ENCODE results near the gene SH3BP5. TPM values are rescaled to one million over a fixed set of nuclear protein-coding genes. Genes with fewer than 3 reads are reported as not detected.

Gene SH3BP5
- total RNA-seq, 1 donor from 2014 or later, result 41.1 TPM

DNA sequence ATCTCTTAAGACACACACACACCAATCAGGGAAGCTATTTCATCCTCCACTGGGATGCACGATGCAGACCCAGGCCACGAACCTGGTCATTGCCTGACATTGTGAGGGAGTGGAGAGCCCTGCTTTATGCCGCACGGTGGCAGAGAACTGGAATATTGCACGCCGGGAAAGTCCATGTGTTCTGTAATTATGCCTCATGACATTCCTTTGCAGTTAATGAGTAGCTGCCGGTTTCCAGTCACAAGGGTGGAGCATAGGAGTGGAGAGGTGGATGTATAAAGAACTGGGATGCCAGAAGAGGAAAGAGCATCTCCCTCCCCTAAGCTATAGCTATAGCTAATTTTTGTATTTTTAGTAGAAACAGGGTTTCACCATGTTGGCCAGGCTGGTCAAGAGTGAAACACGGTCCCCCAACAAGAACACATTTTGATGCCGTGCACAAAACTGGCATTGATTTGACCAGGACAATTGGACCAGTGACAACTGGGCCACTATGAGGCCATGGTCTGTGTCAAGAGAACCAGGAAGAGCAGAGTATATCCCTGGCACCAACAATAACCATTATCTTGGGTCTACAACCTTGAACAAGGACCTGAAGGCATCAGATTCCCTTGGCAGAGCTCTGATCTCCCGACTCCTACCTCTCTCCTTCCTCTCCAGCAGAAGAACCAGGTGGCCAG lies 51.4 kb downstream of the SH3BP5 start:
- no peak overlapping the region for H3K4me3 Mint-ChIP-seq (ENCODE audit: unreplicated experiment)
- DNase-seq (ENCODE audit: low spot score), result no peak
- TF ChIP-seq, protein P1, sequence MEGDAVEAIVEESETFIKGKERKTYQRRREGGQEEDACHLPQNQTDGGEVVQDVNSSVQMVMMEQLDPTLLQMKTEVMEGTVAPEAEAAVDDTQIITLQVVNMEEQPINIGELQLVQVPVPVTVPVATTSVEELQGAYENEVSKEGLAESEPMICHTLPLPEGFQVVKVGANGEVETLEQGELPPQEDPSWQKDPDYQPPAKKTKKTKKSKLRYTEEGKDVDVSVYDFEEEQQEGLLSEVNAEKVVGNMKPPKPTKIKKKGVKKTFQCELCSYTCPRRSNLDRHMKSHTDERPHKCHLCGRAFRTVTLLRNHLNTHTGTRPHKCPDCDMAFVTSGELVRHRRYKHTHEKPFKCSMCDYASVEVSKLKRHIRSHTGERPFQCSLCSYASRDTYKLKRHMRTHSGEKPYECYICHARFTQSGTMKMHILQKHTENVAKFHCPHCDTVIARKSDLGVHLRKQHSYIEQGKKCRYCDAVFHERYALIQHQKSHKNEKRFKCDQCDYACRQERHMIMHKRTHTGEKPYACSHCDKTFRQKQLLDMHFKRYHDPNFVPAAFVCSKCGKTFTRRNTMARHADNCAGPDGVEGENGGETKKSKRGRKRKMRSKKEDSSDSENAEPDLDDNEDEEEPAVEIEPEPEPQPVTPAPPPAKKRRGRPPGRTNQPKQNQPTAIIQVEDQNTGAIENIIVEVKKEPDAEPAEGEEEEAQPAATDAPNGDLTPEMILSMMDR (IDR thresholded peaks at IDR 0.05; ENCODE audit: unreplicated experiment), result no peak
- peaks cover 6% of the 10 kb centered on the region for H3K36me3 Mint-ChIP-seq (ENCODE audit: low read depth, unreplicated experiment)
- no peaks in the 10 kb centered on the region for H3K9me3 Mint-ChIP-seq (ENCODE audit: unreplicated experiment)
- no peaks in the 10 kb centered on the region for H3K27me3 Mint-ChIP-seq (ENCODE audit: unreplicated experiment)
- H3K27ac Mint-ChIP-seq (ENCODE audit: unreplicated experiment), result no peak overlapping the region
- peaks cover 22% of the 10 kb centered on the region for H3K4me1 Mint-ChIP-seq (ENCODE audit: unreplicated experiment)

DNA sequence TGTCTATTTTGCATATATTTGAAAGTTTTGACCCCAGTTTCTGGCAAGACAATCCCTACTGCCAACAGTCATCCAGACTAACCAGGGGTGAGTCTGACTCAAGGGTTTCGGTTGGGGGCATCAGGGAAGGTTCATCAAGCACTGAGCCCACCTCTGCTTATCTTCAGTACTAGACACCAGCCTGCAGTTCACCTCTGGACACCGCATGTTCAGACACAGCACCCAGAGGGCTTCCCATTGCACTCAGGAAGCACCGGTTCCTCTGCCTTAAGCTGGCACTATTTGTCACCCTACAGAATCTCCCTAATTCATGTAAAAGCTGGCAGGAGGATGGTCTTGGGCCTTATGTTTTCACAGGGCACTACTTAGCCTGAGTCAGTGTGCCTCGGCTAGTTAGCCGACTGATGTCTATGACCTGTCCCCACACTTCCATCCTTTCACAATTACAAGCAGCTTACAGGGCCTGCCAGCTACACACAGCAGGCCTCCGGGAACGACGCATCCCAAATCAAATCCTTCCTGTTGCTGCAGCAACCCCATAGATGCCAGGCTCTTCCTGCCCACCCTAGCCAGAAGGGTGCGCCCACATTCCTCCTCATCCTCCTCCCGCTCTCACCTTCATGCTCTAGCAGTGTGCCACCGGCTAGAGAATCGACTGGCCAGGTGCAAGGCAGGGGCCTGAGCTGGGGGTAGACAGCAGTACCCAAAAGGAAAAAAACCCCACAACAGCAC lies 52.5 kb downstream of the SH3BP5 start:
- no peak for DNase-seq (ENCODE audit: low spot score)
- no peaks in the 10 kb centered on the region for H3K9me3 Mint-ChIP-seq (ENCODE audit: unreplicated experiment)
- no peaks in the 10 kb centered on the region for H3K27me3 Mint-ChIP-seq (ENCODE audit: unreplicated experiment)
- no peak overlapping the region for H3K27ac Mint-ChIP-seq (ENCODE audit: unreplicated experiment)
- H3K4me1 Mint-ChIP-seq (ENCODE audit: unreplicated experiment), result peaks cover 22% of the 10 kb centered on the region
- H3K4me3 Mint-ChIP-seq (ENCODE audit: unreplicated experiment), result no peak overlapping the region
- TF ChIP-seq, protein P1 (IDR thresholded peaks at IDR 0.05; ENCODE audit: unreplicated experiment), result no peak
- H3K36me3 Mint-ChIP-seq (ENCODE audit: low read depth, unreplicated experiment), result peaks cover 7% of the 10 kb centered on the region

DNA sequence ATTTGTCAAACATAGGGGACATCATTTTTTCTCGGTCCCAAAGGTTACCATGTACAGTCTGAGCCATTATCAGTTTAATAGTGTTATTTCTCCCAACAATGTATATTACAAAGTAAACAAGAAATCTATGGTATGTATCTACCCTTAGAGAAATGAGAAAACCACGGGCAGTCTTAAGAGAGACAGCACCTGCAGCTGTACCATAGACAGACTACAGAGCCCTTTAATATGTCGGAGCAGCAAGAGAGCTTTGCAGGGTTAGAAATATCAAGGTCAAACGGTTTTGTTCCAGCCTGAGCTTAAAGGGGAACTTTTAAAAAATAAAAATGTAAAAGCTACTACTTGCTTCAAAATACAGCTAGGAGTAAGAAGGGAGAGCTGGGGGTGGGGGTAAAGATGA lies 53.2 kb downstream of the SH3BP5 start:
- Mint-ChIP-seq H3K36me3 (ENCODE audit: low read depth, unreplicated experiment) (peaks cover 8% of the 10 kb centered on the region), H3K9me3 (ENCODE audit: unreplicated experiment) (no peaks in the 10 kb centered on the region), H3K4me1 (ENCODE audit: unreplicated experiment) (peaks cover 22% of the 10 kb centered on the region), H3K4me3 (ENCODE audit: unreplicated experiment) (peak overlapping the region; percentile 21), H3K27ac (ENCODE audit: unreplicated experiment) (no peak overlapping the region), H3K27me3 (ENCODE audit: unreplicated experiment) (no peaks in the 10 kb centered on the region)
- TF ChIP-seq, protein P1 (IDR thresholded peaks at IDR 0.05; ENCODE audit: unreplicated experiment), result no peak
- no peak for DNase-seq (ENCODE audit: low spot score)

DNA sequence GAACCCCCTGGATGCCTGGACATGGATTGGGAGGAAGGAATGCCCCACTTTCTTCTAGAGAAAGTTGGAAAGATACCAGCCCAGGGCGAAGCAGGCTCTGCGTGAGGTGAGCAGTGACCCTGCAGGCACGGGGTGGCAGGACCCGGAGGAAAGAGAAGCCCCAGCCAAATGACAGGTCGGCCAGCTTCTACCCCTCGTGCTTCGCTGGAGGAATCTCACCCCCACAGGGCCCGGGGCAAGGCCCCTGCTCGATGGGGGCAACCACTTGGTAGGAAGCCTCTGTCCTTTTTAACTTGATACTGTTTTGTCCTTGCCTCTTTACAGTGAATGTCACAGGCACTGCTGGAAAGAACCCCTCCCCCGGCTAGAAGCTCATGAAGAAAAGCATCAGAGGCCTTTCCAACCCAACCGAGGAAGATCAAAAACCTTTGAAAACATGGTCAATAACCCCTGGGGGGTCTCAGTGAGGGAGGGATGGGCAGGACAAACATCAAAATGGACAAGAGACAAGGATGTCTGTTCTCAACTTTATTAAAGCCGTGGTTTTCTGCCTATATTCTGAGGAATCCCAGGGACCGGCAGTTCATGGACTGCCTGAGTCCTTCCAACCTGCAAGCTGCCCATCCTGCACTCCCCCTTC lies 54.4 kb downstream of the SH3BP5 start:
- H3K9me3 Mint-ChIP-seq (ENCODE audit: unreplicated experiment), result no peaks in the 10 kb centered on the region
- DNase-seq (ENCODE audit: low spot score), result no peak

More for the DNA sequence above, 54.4 kb downstream of the SH3BP5 start:
- Mint-ChIP-seq H3K36me3 (ENCODE audit: low read depth, unreplicated experiment) (peaks cover 6% of the 10 kb centered on the region), H3K4me1 (ENCODE audit: unreplicated experiment) (peaks cover 22% of the 10 kb centered on the region), H3K27me3 (ENCODE audit: unreplicated experiment) (peaks cover 1% of the 10 kb centered on the region), H3K4me3 (ENCODE audit: unreplicated experiment) (no peak overlapping the region), H3K27ac (ENCODE audit: unreplicated experiment) (no peak overlapping the region)
- TF ChIP-seq, protein P1 (IDR thresholded peaks at IDR 0.05; ENCODE audit: unreplicated experiment), result no peak
